ENCODE measurements around the gene TEX11.

TEX11 gene

DNA sequence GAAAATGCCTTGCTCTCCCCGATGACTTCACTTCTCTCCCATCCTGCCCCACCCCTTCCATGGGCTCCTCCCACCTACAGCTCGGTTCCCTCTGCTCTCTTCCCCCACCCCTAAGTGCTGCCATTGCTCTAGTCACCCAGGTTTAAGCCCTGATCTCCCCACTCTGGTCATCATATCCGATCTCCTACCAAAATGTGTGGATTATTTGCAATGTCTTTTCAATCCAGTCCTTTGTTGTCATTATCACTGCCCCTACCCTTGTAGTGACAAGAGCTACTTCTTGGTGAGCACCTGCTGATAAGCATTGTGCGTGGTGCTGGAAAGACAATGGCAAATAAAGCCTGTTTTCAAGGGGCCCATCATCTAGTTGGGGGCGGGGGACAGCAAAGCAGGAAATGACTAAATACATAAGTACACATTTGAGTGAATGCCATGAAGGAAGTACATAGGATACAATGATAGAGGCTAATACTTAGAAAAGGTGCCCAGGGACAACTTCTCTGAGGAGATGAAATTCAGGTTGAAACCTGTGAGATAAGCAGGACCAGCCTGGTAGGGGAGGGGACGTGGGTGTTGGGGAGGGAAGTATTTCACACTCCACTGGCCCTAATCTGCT is 400.1 kb downstream of the TEX11 start:
- Histone ChIP-seq H3K4me1 (no peaks in the 10 kb centered on the region), H3K36me3 (peaks cover 18% of the 10 kb centered on the region), H3K4me3 (no peak overlapping the region), H3K27me3 (peaks cover 80% of the 10 kb centered on the region), H3K9me3 (no peaks in the 10 kb centered on the region), H3K27ac (no peak overlapping the region), H3K4me2 (no peak overlapping the region), H4K20me1 (0 out of 2 replicates have a peak, but pooled peaks cover 6% of the 10 kb centered on the region), H3K9ac (no peak overlapping the region)
- TF ChIP-seq Cebpa-rat (IDR thresholded peaks at IDR 0.05), result no peak

DNA sequence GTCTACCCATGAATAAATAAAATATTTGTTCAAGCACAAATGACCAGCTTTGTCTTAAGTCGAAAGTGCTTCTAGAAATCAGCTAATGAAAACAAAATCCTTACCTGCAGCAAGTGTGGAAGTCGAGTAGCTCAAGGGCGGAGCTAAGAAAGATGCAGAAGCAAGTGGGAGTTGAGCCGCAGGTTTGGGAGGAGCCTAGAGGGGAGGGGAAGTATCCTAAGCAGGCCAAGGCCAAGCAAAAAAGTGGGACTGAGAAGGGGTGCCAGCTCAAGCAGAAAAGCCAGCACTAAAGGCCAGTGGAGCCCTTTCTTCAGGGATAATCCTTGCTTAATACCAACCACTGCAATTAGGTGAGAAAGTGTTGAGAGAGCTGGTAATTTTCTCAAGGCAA is 403.1 kb downstream of the TEX11 start:
- no peaks in the 10 kb centered on the region for H3K9me3 ChIP-seq
- peaks cover 96% of the 10 kb centered on the region for H3K27me3 ChIP-seq
- H3K4me1 ChIP-seq, result no peaks in the 10 kb centered on the region
- no peak overlapping the region for H3K27ac ChIP-seq
- H3K36me3 ChIP-seq, result peaks cover 46% of the 10 kb centered on the region
- H3K4me3 ChIP-seq, result no peak overlapping the region
- TF ChIP-seq Cebpa-rat (IDR thresholded peaks at IDR 0.05), result no peak
- H3K9ac ChIP-seq, result no peak overlapping the region
- 0 out of 2 replicates have a peak, but pooled peaks cover 13% of the 10 kb centered on the region for H4K20me1 ChIP-seq
- H3K4me2 ChIP-seq, result no peak overlapping the region

DNA sequence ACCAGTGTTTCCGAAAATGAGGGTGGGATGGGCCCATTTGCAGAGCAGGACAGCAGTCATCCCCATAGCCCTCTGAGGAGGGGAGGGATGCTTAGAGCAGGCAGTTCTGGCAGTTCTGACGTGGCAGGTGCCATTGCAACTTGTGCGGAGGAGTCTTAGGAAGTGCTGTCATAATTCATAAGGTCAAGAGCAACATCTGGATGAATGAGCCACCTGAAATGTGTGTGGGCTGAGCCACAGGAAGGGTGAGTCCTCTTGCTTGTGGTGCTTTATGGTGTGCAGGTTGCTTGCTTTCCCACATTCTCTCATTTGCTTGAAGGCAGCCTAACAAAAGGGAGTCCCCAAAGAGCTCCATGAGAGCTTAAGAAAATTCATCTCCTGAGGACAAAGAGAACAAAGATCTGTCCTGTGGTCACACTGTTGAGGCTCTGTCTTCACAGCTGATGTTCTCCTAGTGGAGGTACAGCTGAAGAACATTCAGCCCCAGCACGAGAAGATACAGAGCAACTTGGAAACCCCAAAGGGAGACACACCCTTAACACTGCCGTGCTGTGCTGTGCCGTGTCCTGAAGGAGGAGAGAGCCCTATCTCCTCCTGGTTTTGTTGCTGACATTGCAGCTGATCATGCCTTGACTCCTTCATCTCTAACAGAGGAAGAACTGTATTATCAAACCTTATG is 403.6 kb downstream of the TEX11 start:
- H3K9ac ChIP-seq, result no peak overlapping the region
- H3K9me3 ChIP-seq, result no peaks in the 10 kb centered on the region
- no peak overlapping the region for H3K4me3 ChIP-seq
- peaks cover 96% of the 10 kb centered on the region for H3K27me3 ChIP-seq
- H3K27ac ChIP-seq, result no peak overlapping the region
- 0 out of 2 replicates have a peak, but pooled peaks cover 13% of the 10 kb centered on the region for H4K20me1 ChIP-seq
- H3K4me1 ChIP-seq, result no peaks in the 10 kb centered on the region
- H3K4me2 ChIP-seq, result no peak overlapping the region
- TF ChIP-seq Cebpa-rat (IDR thresholded peaks at IDR 0.05), result no peak
- peaks cover 51% of the 10 kb centered on the region for H3K36me3 ChIP-seq

DNA sequence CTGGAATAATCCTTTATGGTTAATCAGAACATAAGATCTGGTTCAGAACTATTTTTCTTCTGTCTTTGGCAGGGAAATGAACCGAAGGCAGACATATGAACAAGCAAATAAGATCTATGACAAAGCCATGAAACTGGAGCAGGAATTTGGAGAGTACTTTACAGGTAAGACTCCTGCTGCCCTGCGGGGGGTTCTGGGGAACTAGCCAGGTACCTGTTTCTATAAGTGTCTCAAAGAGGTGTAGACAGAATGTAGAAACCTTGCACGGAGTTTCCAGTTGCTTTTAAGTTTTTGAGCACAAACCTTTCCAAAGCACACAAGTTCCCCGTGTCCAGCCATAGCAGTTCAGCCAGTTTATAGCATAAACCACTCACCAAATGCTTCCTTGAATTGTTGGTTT is 407.7 kb downstream of the TEX11 start:
- Histone ChIP-seq H3K4me1 (no peaks in the 10 kb centered on the region), H3K4me3 (no peak overlapping the region), H3K27ac (no peak overlapping the region), H4K20me1 (peaks cover 22% of the 10 kb centered on the region; the same call in 1 of the 2 replicates), H3K9ac (no peak overlapping the region), H3K27me3 (peaks cover 98% of the 10 kb centered on the region), H3K9me3 (no peaks in the 10 kb centered on the region), H3K4me2 (no peak overlapping the region), H3K36me3 (peaks cover 92% of the 10 kb centered on the region)
- no peak for TF ChIP-seq Cebpa-rat (IDR thresholded peaks at IDR 0.05)

DNA sequence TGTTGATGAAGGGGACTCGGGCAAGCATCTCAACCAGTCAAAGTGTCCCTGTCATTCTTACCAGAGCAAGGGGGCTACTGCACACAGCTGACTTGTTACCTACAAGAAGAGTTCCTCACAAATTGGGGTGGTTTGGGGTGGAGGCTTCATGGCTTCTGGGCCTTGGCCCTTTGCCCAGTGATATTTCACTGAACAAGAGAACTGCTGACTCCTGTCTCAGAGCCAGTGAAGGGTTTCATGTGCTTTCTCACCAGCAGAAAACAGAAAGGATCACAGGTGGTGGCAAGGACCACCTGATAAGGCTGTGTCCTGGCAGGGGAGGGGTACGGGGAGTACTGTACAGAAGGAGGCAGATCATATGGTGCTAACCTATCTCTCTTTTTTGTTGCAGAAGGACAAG is 410.4 kb downstream of the TEX11 start:
- no peak overlapping the region for H3K27ac ChIP-seq
- peaks cover 13% of the 10 kb centered on the region; the same call in 1 of the 2 replicates for H4K20me1 ChIP-seq
- H3K9me3 ChIP-seq, result no peaks in the 10 kb centered on the region
- no peak overlapping the region for H3K4me2 ChIP-seq
- no peak for TF ChIP-seq Cebpa-rat (IDR thresholded peaks at IDR 0.05)
- peaks cover 96% of the 10 kb centered on the region for H3K27me3 ChIP-seq
- no peaks in the 10 kb centered on the region for H3K4me1 ChIP-seq
- no peak overlapping the region for H3K9ac ChIP-seq
- no peak overlapping the region for H3K4me3 ChIP-seq
- H3K36me3 ChIP-seq, result peaks cover 98% of the 10 kb centered on the region

DNA sequence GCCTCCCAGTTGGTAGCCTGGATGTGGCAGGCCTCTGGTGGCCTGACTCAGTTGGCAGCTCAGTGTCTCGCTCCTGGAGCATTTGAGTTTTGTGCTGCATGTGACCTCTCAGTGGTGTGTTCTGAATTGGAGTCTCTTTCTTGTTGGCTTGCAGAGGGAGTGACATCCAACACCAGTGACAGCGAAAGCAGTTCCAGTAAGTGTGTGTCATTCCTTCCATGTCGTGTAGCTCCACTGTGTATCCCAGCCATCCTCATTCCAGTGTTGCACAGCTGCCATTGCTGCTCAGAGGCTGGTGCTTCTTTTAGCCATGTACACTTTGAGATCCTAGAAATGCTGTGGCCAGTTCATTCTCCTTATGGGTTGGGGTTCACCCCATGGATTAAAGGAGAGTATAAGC is 411.5 kb downstream of the TEX11 start:
- H3K27me3 ChIP-seq, result peaks cover 97% of the 10 kb centered on the region
- peaks cover 9% of the 10 kb centered on the region; the same call in 1 of the 2 replicates for H4K20me1 ChIP-seq
- no peaks in the 10 kb centered on the region for H3K4me1 ChIP-seq
- TF ChIP-seq Cebpa-rat (IDR thresholded peaks at IDR 0.05), result no peak
- H3K4me2 ChIP-seq, result no peak overlapping the region
- peaks cover 99% of the 10 kb centered on the region for H3K36me3 ChIP-seq
- no peak overlapping the region for H3K27ac ChIP-seq
- H3K4me3 ChIP-seq, result no peak overlapping the region
- H3K9ac ChIP-seq, result no peak overlapping the region
- no peaks in the 10 kb centered on the region for H3K9me3 ChIP-seq

DNA sequence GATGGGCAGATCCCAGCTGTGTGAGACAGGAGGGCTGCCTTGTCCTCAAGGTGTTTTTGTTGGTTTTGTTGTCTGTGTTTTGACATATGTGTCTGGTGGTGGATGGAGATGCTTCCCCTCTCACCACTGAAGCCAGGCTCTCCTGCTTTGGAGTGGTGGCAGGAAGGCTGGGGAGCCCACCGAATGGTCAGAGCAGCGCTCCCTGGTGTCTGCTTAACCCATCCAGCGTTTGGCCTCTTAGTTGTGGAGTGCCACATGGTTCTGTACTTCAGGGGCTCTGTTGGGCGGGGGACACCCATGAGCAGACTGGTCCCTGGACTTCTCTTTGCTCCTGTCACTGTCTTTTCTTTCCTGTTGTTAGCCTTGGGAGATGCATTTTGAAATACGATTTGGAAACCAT is 412.0 kb downstream of the TEX11 start:
- Histone ChIP-seq H3K27ac (no peak overlapping the region), H3K4me1 (no peaks in the 10 kb centered on the region), H3K4me3 (no peak overlapping the region), H4K20me1 (peaks cover 9% of the 10 kb centered on the region; the same call in 1 of the 2 replicates), H3K36me3 (peaks cover 99% of the 10 kb centered on the region), H3K9me3 (no peaks in the 10 kb centered on the region), H3K4me2 (no peak overlapping the region), H3K27me3 (peaks cover 97% of the 10 kb centered on the region), H3K9ac (no peak overlapping the region)
- TF ChIP-seq Cebpa-rat (IDR thresholded peaks at IDR 0.05), result no peak

DNA sequence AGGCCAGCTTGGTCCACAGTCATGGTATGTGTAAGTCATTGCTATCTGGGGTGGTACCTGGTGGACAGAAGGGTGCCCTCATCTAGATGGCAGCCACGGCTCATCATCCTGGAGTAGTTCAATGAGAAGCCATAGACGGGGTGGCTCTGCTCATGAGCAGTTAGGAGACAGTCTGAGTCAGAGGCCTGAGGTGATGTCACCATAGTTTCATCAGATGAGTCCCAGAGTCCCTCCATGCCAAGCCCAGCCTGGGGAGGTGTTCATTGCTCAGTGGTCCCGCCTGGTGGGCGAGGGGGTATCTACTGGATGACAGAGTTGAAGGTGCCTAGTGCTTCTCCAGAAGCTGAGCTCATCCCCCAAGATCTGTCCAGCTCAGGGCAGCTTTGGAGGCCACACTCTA is 414.1 kb downstream of the TEX11 start:
- Histone ChIP-seq H3K36me3 (peaks cover 98% of the 10 kb centered on the region), H3K4me1 (no peaks in the 10 kb centered on the region), H3K27ac (no peak overlapping the region), H3K9ac (no peak overlapping the region), H3K4me3 (no peak overlapping the region), H3K9me3 (no peaks in the 10 kb centered on the region), H3K27me3 (peaks cover 97% of the 10 kb centered on the region), H4K20me1 (peaks cover 9% of the 10 kb centered on the region; the same call in 1 of the 2 replicates), H3K4me2 (no peak overlapping the region)
- TF ChIP-seq Cebpa-rat (IDR thresholded peaks at IDR 0.05), result no peak

DNA sequence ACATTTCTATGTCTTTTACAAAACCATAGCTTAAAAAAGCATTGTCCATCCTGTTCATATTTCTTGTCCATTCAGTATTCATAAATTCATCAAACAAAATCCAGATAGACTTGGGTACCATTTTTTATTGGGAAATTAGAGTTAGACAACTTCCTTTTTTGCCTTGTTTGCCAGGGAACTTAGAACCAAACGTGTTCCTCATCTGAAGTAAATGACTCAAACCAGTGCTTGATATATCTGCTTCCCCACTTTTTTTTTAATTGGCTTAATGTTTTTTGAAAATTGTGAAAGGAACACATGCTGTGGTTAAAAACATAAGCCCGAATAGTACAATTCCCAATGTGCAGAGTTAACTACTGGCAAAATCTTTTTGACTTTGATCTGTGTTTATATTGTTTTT is 419.7 kb downstream of the TEX11 start:
- Histone ChIP-seq H3K4me2 (no peak overlapping the region), H3K36me3 (peaks cover 89% of the 10 kb centered on the region), H3K27me3 (peaks cover 98% of the 10 kb centered on the region), H3K4me1 (no peaks in the 10 kb centered on the region), H3K9ac (no peak overlapping the region), H3K27ac (no peak overlapping the region), H3K4me3 (no peak overlapping the region), H3K9me3 (no peaks in the 10 kb centered on the region), H4K20me1 (peaks cover 22% of the 10 kb centered on the region; the same call in 1 of the 2 replicates)
- TF ChIP-seq Cebpa-rat (IDR thresholded peaks at IDR 0.05), result no peak

DNA sequence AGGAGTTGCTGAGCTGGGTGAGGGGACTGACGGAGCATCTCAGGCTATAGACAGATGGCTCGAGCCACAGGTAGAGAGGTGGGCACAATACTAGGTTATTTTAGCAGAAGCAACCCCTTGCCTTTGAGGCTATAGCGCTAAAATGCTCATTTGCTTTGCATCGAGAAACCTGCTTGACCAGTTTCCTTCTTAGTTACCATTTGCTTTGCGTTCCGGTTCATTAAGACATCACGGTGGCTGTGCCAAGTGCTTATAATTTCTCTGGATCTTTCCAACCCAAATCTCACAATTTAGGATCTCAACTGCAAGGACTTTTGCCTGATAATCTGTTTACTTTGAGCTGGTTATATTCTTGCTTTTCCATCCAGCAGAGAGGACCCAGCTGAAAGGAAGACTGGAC is 423.0 kb downstream of the TEX11 start:
- H3K4me2 ChIP-seq, result no peak overlapping the region
- peaks cover 79% of the 10 kb centered on the region for H3K36me3 ChIP-seq
- no peak overlapping the region for H3K9ac ChIP-seq
- no peak for TF ChIP-seq Cebpa-rat (IDR thresholded peaks at IDR 0.05)
- peaks cover 27% of the 10 kb centered on the region for H3K4me1 ChIP-seq
- H3K27me3 ChIP-seq, result peaks cover 98% of the 10 kb centered on the region
- H3K9me3 ChIP-seq, result no peaks in the 10 kb centered on the region
- peaks cover 50% of the 10 kb centered on the region for H4K20me1 ChIP-seq
- no peak overlapping the region for H3K27ac ChIP-seq
- H3K4me3 ChIP-seq, result no peak overlapping the region
